Stomach (tissue), 9 donors: Measurements from ENCODE around the gene C16orf95. TPM values are rescaled to one million over a fixed set of nuclear protein-coding genes. Genes with fewer than 3 reads are reported as not detected.

Experiments
- DNase-seq, 2 donors: peaks; one replicate each; pipeline versions ENCODE4 v3.0.0 to v3.0.0-alpha.2; 2013 to 2019
- H3K27ac ChIP-seq, 5 donors: fragments of 200-600 bp in 4 of 5; sonication (generic) in 4 of 5; one replicate each; pipeline ENCODE4 v1.5.1; 2013 to 2019; ENCODE audit warnings: mild to moderate bottlenecking in 1 of 5, moderate library complexity in 1 of 5
- H3K27me3 ChIP-seq, 3 donors: fragments of 200-600 bp; sonication (generic); one replicate each; pipeline ENCODE4 v1.5.1; 2017 to 2019; ENCODE audit warnings: mixed run types in 1 of 3
- H3K36me3 ChIP-seq, 4 donors: fragments of 200-600 bp; sonication (generic); 1 replicate in 3 of 4; 2 replicates in 1 of 4; pipeline ENCODE4 v1.5.1; 2016 to 2019
- H3K4me1 ChIP-seq, 4 donors: fragments of 200-600 bp; sonication (generic); one replicate each; pipeline ENCODE4 v1.5.1; 2016 to 2019
- H3K4me3 ChIP-seq, 4 donors: fragments of 200-600 bp; sonication (generic) in 3 of 4; one replicate each; pipeline ENCODE4 v1.5.1; 2016 to 2019; ENCODE audit warnings: mild to moderate bottlenecking in 1 of 4
- H3K9me3 ChIP-seq, 4 donors: fragments of 200-600 bp; sonication (generic); one replicate each; pipeline ENCODE4 v1.5.1; 2016 to 2019
- EP300 ChIP-seq: sonication (generic); formaldehyde crosslinking; IDR thresholded peaks from one replicate; pipeline ENCODE4 v1.6.1; 2017; ENCODE audit warnings: antibody characterized with exemption
- POLR2A ChIP-seq, 4 donors: fragments of 450-650 bp; IDR thresholded peaks; one replicate each; pipeline ENCODE4 v1.6.1; 2016; ENCODE audit warnings: antibody characterized with exemption in 4 of 4, control low read depth in 2 of 4, mild to moderate bottlenecking in 1 of 4, moderate library complexity in 1 of 4
- POLR2AphosphoS5 ChIP-seq, 3 donors: sonication (generic); formaldehyde crosslinking; IDR thresholded peaks; one replicate each; pipeline ENCODE4 v1.6.1; 2016; ENCODE audit warnings: antibody characterized with exemption in 3 of 3
- WGBS, 5 donors: extraction: QIAGEN DNeasy Blood & Tissue Kit in 3 of 5; methylation state at CpG; one replicate each; pipeline versions ENCODE4 v1.1.5 to v1.1.7; 2013 to 2018; 5-methylcytosine and 5-hydroxymethylcytosine counted together
- intact Hi-C: fragments of 100-400 bp; cut with DNase I; formaldehyde crosslinking; loops from one replicate; pipeline ENCODE4 v1.15.1; 2023; ENCODE audit warnings: low total_unique reads
- polyA plus RNA-seq, 3 donors: library from polyadenylated mRNA; stranded (reverse); fragments of 200-250 nt; gene quantifications; one replicate each; pipeline ENCODE4 v1.2.3, GENCODE V29; 2013
- total RNA-seq, 5 donors: library from RNA; depleted of rRNA; stranded (reverse); fragments of >200 nt; gene quantifications; one replicate each; pipeline versions ENCODE4 v1.1.0 to v1.2.3, GENCODE V29; 2014 to 2016
- TF ChIP-seq, protein P1 (sequence below), 7 experiments: fragments of 450-650 bp in 4 of 7; fragments of 200-600 bp in 3 of 7; sonication (generic) in 3 of 7; IDR thresholded peaks; one replicate each; pipeline ENCODE4 v1.5.1; 2016 to 2019; ENCODE audit warnings: antibody characterized with exemption in 7 of 7, control low read depth in 2 of 7, mild to moderate bottlenecking in 1 of 7
- donor health status: healthy with polysubstance abuse.
- donor health status: Bipolar disorder and iron deficiency.
- donor health status: healthy.

The C16orf95 gene
- total and polyA plus RNA-seq, 8 donors, result 0.55 to 4.9 (median 4.3) TPM; not detected in 3

DNA sequence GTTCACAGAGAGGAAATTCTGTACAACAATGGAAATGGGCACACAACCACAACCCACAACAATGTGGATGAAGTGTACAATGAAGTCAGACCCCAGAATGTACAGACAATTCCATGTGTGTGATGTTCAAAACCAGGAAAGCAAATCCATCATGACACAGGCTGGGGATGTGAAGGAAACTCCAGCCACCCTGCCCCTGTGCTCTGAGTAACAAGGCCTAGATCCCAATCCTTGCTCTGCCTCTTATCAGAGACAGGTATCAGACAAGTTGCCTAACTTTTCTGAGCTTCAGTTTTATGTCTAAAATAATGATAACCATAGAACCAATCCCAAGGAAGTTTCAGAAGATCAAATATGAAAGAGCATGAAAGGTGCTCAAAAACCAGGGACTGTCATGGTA is 1.8 kb upstream of the C16orf95 start:
- Histone ChIP-seq H3K9me3 (no peaks in the 10 kb centered on the region), H3K36me3 (peaks cover 0 to 8% (median 0%) of the 10 kb centered on the region in 4 donors), H3K27ac (peak overlapping the region in 1 of 5 donors; percentile 97), H3K27me3 (no peaks in the 10 kb centered on the region), H3K4me3 (no peak overlapping the region), H3K4me1 (peaks cover 8 to 20% (median 13%) of the 10 kb centered on the region in 4 donors)
- intact Hi-C loops, result no loop called here
- TF ChIP-seq POLR2AphosphoS5 (IDR thresholded peaks at IDR 0.05) (no peak), EP300 (no peak), POLR2A (IDR thresholded peaks at IDR 0.05) (no peak)
- TF ChIP-seq, protein P1, sequence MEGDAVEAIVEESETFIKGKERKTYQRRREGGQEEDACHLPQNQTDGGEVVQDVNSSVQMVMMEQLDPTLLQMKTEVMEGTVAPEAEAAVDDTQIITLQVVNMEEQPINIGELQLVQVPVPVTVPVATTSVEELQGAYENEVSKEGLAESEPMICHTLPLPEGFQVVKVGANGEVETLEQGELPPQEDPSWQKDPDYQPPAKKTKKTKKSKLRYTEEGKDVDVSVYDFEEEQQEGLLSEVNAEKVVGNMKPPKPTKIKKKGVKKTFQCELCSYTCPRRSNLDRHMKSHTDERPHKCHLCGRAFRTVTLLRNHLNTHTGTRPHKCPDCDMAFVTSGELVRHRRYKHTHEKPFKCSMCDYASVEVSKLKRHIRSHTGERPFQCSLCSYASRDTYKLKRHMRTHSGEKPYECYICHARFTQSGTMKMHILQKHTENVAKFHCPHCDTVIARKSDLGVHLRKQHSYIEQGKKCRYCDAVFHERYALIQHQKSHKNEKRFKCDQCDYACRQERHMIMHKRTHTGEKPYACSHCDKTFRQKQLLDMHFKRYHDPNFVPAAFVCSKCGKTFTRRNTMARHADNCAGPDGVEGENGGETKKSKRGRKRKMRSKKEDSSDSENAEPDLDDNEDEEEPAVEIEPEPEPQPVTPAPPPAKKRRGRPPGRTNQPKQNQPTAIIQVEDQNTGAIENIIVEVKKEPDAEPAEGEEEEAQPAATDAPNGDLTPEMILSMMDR (IDR thresholded peaks at IDR 0.05), result no peak
- DNase-seq, result no peak

DNA sequence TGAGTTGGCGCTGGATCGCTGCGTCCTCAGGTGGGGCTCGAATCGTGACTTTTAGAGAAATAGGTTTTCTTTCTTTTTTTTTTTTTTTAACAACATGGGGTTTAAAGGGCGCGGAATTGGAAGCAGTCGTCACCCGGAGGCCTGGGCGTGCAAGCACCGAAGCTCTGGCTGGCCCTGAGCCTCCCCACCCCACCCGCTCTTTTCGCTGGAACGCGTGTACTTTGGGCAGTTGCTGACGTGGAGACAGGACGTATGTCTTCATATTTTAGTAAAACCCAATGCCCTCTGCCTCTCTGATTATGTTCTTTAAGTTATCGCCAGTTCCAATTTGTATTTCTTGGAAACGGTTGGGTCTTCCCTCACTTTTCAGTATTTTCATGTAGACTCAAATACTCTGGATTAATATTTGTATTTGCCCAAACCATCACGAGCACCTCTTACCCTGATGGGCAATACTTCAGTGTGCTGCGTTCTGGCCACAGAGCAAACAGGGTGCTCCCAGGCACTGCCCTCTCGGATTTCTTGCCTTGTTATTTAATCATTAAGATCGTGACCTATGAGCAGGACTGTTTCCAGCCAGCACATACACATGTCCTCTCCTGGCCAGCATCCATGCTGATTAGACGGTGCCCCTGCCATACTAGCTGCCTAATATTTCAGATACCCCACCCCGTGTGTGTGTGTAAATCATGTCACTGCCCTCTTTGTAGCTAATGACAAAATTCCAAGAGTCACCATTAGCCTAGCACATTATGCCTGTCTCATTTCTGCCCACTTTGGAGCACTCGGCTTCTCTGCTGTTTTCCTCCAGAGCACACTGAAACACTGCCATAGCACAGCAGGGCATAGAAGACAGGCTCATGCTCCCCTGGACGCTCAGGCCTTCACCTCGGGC is 805 bp upstream of the C16orf95 start:
- WGBS, 5 donors, result 5 to 9% (median 7%) methylated on average over 28 of the region's 28 CpGs
- no peak for TF ChIP-seq POLR2A (IDR thresholded peaks at IDR 0.05)
- TF ChIP-seq EP300, result peak; percentile 14
- peak; percentile 53 to 88 for DNase-seq
- Histone ChIP-seq H3K9me3 (no peaks in the 10 kb centered on the region), H3K4me3 (peak overlapping the region; percentile 69 to 98 (median 84)), H3K27ac (peak overlapping the region; percentile 93 to 98 (median 97)), H3K27me3 (no peaks in the 10 kb centered on the region), H3K36me3 (peaks cover 0 to 8% (median 0%) of the 10 kb centered on the region in 4 donors), H3K4me1 (peaks cover 8 to 20% (median 13%) of the 10 kb centered on the region in 4 donors)
- intact Hi-C loops, result no loop called here

DNA sequence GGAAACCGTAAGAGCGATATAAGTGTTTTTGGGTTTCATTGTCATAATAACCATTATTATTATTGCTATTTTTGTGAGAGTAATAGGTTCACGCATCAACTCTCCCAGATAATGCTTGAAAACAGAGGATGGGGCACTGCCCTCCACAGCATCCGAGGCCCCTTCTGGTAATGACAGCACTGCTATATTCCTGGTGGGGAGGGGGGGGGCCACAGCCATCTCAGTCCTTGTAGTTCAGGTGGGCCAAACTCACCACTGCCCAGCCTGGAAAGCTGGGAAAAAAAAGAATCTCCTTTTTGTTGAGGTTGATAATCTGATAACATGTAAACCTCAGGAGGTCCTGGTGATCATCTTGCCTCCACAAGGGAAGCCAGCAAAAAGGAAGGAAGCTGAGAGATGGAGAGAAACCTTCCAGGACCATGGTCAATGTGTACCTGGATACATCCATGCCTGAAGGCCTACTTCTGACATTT is 706 bp downstream of the C16orf95 start:
- TF ChIP-seq, protein P1 (IDR thresholded peaks at IDR 0.05), result no peak
- TF ChIP-seq POLR2AphosphoS5 (IDR thresholded peaks at IDR 0.05), result no peak
- TF ChIP-seq EP300, result no peak
- TF ChIP-seq POLR2A (IDR thresholded peaks at IDR 0.05), result no peak
- Histone ChIP-seq H3K27me3 (no peaks in the 10 kb centered on the region), H3K4me1 (peaks cover 8 to 20% (median 13%) of the 10 kb centered on the region in 4 donors), H3K27ac (peak overlapping the region; percentile 93 to 98 (median 97)), H3K4me3 (peak overlapping the region; percentile 69 to 98 (median 84)), H3K36me3 (peaks cover 0 to 8% (median 0%) of the 10 kb centered on the region in 4 donors), H3K9me3 (no peaks in the 10 kb centered on the region)
- no peak for DNase-seq
- 90 to 100% (median 98%) methylated on average over 4 of the region's 4 CpGs for WGBS, 5 donors
- intact Hi-C loops, result no loop called here

DNA sequence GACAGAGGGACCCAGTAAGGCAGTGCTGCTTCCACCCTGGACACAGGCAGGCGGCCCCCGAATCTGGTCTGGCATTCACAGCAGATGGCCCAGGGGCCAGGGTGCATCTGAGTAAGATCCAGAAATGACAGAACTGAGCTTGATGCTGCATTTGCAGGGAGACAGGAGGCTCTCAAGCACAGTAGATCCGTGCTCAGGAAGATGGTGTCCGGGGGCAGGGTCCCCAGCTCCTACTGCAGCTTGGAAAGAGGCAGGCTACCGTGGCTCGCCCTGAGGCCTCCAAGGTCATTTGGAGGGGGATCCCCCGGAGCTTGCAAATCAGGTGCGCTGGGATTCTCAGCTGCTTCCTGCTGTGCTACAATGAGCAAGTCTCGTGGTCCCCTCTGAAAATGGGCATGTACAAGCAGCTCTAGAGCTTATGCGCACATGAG is 2.2 kb downstream of the C16orf95 start:
- Histone ChIP-seq H3K9me3 (no peaks in the 10 kb centered on the region), H3K4me3 (no peak overlapping the region), H3K36me3 (no peaks in the 10 kb centered on the region), H3K27ac (no peak overlapping the region), H3K4me1 (peaks cover 8 to 20% (median 13%) of the 10 kb centered on the region in 4 donors), H3K27me3 (no peaks in the 10 kb centered on the region)
- intact Hi-C loops, result no loop called here
- TF ChIP-seq POLR2A (IDR thresholded peaks at IDR 0.05) (no peak), POLR2AphosphoS5 (IDR thresholded peaks at IDR 0.05) (no peak), EP300 (no peak)
- TF ChIP-seq, protein P1 (IDR thresholded peaks at IDR 0.05), result no peak
- DNase-seq, result no peak
- 87 to 93% (median 92%) methylated on average over 10 of the region's 10 CpGs for WGBS, 5 donors
